Large intestine (tissue), 3 donors: ENCODE data around the gene STOX2. TPM values are rescaled to one million over a fixed set of nuclear protein-coding genes. Genes with fewer than 3 reads are reported as not detected.

Experiments used
- DNase-seq, 2 donors: peaks; one replicate each; pipeline versions ENCODE4 v3.0.0 to v3.0.0-alpha.2; 2013
- H3K27ac ChIP-seq: one replicate; pipeline ENCODE4 v1.5.1; 2013; ENCODE audit warnings: low read length
- H3K27me3 ChIP-seq: 2 replicates; pipeline ENCODE4 v1.6.1; 2013; ENCODE audit warnings: low read length; ENCODE audit not compliant: control insufficient read depth, insufficient read depth
- H3K36me3 ChIP-seq: 2 replicates; pipeline ENCODE4 v1.6.1; 2013; ENCODE audit warnings: low read length; ENCODE audit not compliant: control insufficient read depth, insufficient read depth
- H3K4me1 ChIP-seq: one replicate; pipeline ENCODE4 v1.6.1; 2013; ENCODE audit warnings: low read length; ENCODE audit not compliant: control insufficient read depth, insufficient read depth
- H3K4me3 ChIP-seq: one replicate; pipeline ENCODE4 v1.5.1; 2013; ENCODE audit warnings: low read length
- H3K9me3 ChIP-seq: one replicate; pipeline ENCODE4 v1.6.1; 2013; ENCODE audit warnings: mild to moderate bottlenecking, low read depth, low read length, moderate library complexity; ENCODE audit not compliant: control insufficient read depth
- WGBS: methylation state at CpG from one replicate; pipeline ENCODE4 v1.1.5; 2013; ENCODE audit warnings: low lambda C conversion rate; ENCODE audit not compliant: insufficient coverage; 5-methylcytosine and 5-hydroxymethylcytosine counted together
- polyA plus RNA-seq: library from polyadenylated mRNA; unstranded; fragments of 120-200 nt; gene quantifications from one replicate; pipeline ENCODE4 v1.2.1, GENCODE V29; 2013

Gene STOX2
- polyA plus RNA-seq, 1 donor, result 4.4 TPM

DNA sequence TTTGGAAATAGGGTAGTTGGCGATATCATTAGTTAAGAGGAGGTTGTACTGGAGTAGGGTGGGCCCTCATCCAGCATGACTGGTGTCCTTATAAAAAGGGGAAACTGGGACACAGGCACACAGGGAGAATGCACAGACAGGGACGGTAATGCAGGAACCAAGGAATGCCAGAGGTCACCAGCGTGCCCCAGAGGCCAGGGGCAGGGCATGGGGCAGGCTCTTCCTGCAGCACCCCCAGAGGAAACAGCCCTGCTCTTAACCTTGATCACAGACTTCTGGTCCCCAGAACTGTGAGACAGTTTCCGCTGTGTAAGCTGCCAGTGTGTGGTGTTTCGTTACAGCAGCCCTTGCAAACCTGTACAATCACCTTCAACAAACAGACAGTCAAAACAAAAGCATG, 15.9 kb upstream of the STOX2 start:
- H3K27me3 ChIP-seq, result no peaks in the 10 kb centered on the region
- no peaks in the 10 kb centered on the region for H3K9me3 ChIP-seq
- no CpG with 5 or more reads among the region's 5 CpGs for WGBS
- no peak for DNase-seq
- no peak overlapping the region for H3K27ac ChIP-seq
- H3K36me3 ChIP-seq, result no peaks in the 10 kb centered on the region
- no peaks in the 10 kb centered on the region for H3K4me1 ChIP-seq
- no peak overlapping the region for H3K4me3 ChIP-seq

DNA sequence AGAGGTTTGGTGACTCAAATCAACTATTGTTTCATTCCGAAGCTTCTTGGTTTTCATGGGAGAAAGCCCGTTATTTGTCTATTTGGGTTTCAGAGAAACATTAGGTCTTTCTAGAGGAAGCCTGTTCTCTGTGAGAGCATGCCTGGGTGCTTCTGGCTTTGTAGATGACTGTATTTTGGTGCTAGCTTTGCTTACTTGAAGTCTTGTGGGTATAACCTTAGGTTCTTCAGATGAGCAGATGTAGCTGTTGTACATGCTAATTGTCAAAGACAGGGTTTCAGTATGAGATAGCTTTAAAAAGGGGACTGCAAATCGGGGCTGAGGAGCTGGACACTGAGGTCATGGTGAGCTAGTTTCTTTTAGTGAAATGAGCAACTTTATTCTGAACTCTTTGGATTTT, 7.9 kb upstream of the STOX2 start:
- Histone ChIP-seq H3K4me3 (no peak overlapping the region), H3K27me3 (peaks cover 3% of the 10 kb centered on the region), H3K9me3 (no peaks in the 10 kb centered on the region), H3K36me3 (no peaks in the 10 kb centered on the region), H3K27ac (no peak overlapping the region), H3K4me1 (no peaks in the 10 kb centered on the region)
- WGBS, result 100% methylated on average over 2 of the region's 3 CpGs
- DNase-seq, result no peak

- H3K9me3 ChIP-seq, result no peaks in the 10 kb centered on the region
- no peak overlapping the region for H3K4me3 ChIP-seq
- no peak overlapping the region for H3K27ac ChIP-seq
- no CpG with 5 or more reads among the region's 5 CpGs for WGBS
- no peaks in the 10 kb centered on the region for H3K4me1 ChIP-seq
- peaks cover 11% of the 10 kb centered on the region for H3K27me3 ChIP-seq
- no peak for DNase-seq
- no peaks in the 10 kb centered on the region for H3K36me3 ChIP-seq
These were observed 6.7 kb upstream of the STOX2 start for GRCh38 chr4:183898456-183898855.

- H3K27ac ChIP-seq, result no peak overlapping the region
These were observed 1.9 kb upstream of the STOX2 start for GRCh38 chr4:183903021-183903760.

DNA sequence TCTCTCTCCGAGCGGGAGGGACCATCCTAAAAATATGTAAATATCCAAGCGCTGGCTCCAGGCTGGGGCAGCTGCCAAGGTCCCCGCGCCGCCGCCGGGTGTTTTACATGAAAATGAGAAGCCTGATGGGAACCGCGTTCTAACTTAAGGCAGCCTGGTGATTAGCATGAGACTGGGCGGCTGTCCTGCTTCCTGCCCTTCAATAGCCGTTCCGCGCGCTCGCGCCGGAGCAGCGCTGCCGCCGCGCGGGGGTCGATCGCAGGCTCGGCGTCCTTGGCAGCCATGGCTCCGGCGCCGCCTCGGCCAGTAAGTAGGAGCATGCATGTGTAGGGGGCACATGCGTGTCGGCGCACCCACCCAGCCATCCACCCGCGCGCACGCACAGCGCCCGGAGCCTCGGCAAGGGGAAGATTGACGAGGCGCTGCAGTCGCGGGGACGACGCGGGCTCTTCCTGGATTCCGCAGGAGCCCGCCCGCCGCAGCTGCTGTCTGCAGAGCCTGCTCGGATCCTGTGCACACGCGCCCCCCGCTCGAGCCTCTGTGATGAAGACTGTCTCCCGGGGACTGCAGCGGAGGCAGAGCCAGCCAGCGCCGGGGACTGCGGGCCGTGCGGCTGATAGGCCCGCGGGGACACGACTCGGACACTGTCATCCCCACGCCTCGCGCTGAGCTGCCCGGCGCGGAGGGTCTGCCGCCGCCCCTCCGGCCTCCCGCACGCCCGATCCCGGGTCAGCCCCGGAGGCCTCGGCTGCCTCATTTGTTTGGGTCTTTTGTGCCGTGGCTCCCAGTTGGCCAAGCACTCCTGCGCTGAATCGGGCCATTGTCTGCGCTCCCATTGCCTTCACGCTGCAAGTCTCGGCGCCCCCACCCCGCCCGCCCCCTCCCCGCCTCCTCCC, 734 bp downstream of the STOX2 start:
- Histone ChIP-seq H3K4me1 (no peaks in the 10 kb centered on the region), H3K36me3 (no peaks in the 10 kb centered on the region), H3K27ac (peak overlapping the region; percentile 48), H3K4me3 (peak overlapping the region; percentile 62), H3K9me3 (peaks cover 9% of the 10 kb centered on the region), H3K27me3 (peaks cover 67% of the 10 kb centered on the region)
- WGBS, result no CpG with 5 or more reads among the region's 93 CpGs
- peak in 1 of 2 donors; percentile 43 for DNase-seq

More at GRCh38 chr4:183903021-183903760, 1.9 kb upstream of the STOX2 start:
- no peaks in the 10 kb centered on the region for H3K4me1 ChIP-seq
- no peak for DNase-seq
- H3K9me3 ChIP-seq, result peaks cover 9% of the 10 kb centered on the region
- WGBS, result 94% methylated on average over 3 of the region's 6 CpGs
- no peaks in the 10 kb centered on the region for H3K36me3 ChIP-seq
- peaks cover 55% of the 10 kb centered on the region for H3K27me3 ChIP-seq
- H3K4me3 ChIP-seq, result no peak overlapping the region

DNA sequence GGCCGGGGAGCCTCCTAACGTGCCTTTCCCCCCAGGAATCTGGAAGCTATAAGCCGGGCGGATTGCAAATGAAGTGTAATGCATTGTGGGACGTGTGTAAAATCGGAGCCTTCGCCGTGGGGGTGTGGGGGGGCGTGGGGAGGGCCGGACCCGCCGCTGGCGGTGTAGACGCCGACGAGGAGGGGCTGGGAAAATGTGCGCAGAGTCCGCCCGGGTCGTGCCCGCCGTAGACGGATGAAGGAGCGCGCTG, 1.3 kb downstream of the STOX2 start:
- Histone ChIP-seq H3K36me3 (no peaks in the 10 kb centered on the region), H3K4me3 (peak overlapping the region; percentile 49), H3K27ac (peak overlapping the region; percentile 47), H3K27me3 (peaks cover 64% of the 10 kb centered on the region), H3K4me1 (no peaks in the 10 kb centered on the region), H3K9me3 (peaks cover 9% of the 10 kb centered on the region)
- no CpG with 5 or more reads among the region's 25 CpGs for WGBS
- no peak for DNase-seq

- peak in 1 of 2 donors; percentile 28 for DNase-seq
- Histone ChIP-seq H3K4me3 (peak overlapping the region; percentile 49), H3K36me3 (no peaks in the 10 kb centered on the region), H3K27ac (peak overlapping the region; percentile 47), H3K27me3 (peaks cover 64% of the 10 kb centered on the region), H3K4me1 (no peaks in the 10 kb centered on the region), H3K9me3 (peaks cover 9% of the 10 kb centered on the region)
- 60% methylated on average over 2 of the region's 54 CpGs for WGBS
These were observed 1.9 kb downstream of the STOX2 start for GRCh38 chr4:183906739-183907651.

DNA sequence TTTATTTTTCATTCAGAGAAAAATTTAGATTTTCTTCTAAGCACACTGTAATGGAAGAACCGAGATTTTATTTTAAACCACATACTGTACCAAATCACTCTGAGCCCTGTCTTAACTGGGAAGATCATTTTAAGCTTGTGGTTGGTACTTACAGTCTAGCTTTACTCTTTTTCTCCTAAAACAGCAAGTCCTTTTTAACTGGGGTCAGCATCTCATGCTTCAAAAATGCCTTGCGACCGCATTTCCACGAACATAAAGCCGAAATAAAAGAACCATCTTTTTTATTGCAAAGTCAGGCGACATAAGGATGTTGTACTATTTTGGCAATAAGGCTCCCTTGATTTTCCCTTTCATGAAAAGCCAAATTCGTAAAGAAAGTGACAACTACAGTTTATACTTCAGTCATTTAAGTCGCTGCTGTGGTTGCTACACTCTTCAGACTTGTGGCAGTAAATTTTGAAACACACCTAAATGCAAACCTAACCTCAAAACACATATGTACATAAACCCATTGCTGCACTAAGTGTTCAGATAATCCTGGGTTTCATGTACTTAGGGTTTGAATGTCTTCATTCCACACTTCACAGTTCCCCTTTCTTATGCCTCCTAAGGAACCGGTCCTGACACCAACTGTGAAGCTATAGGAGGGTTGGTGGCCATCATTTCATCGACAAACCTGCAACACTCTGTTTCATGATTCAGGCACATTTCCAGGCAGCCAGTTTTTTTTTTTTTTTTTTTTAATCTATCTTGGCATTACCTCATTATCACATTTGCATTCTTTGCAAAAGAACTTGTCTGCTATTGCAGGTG, 3.0 kb downstream of the STOX2 start:
- H3K27me3 ChIP-seq, result peaks cover 60% of the 10 kb centered on the region

GRCh38 chr4:183909187-183909586, 4.1 kb downstream of the STOX2 start:
- peaks cover 9% of the 10 kb centered on the region for H3K9me3 ChIP-seq
- no peak for DNase-seq
- no peak overlapping the region for H3K4me3 ChIP-seq
- H3K27me3 ChIP-seq, result peaks cover 51% of the 10 kb centered on the region
- no peaks in the 10 kb centered on the region for H3K36me3 ChIP-seq
- no peak overlapping the region for H3K27ac ChIP-seq
- no peaks in the 10 kb centered on the region for H3K4me1 ChIP-seq

More for the DNA sequence above, 3.0 kb downstream of the STOX2 start:
- no peak for DNase-seq
- Histone ChIP-seq H3K9me3 (peaks cover 9% of the 10 kb centered on the region), H3K36me3 (no peaks in the 10 kb centered on the region), H3K27ac (no peak overlapping the region), H3K4me3 (no peak overlapping the region), H3K4me1 (no peaks in the 10 kb centered on the region)
- WGBS, result 87% methylated on average over 6 of the region's 10 CpGs
